ENCODE results near the gene SYP.

- TF ChIP-seq CTCF (conservative IDR thresholded peaks at IDR 0.05) (no peak), EZH2 (IDR thresholded peaks at IDR 0.05; ENCODE audit: low read depth) (no peak)
Observed at GRCh38 chrX:49244207-49244606, 44.2 kb upstream of the SYP start.
